Measurements from ENCODE around the gene TM6SF1. TPM values are rescaled to one million over a fixed set of nuclear protein-coding genes. Genes with fewer than 3 reads are reported as not detected.

TM6SF1 gene
- 10 to 100 TPM in 1 of 2 donors, 1 to 10 TPM in 1; 7.9 to 11.3 TPM for total RNA-seq
- polyA plus RNA-seq: 10 to 100 TPM in 1 of 2 donors, 1 to 10 TPM in 1; 2.2 to 13.0 TPM
- long read RNA-seq, donor 1, transcript TM6SF1-202 (10 exons, 2,074 nt): major isoform, 9 of 24 reads
- long read RNA-seq, donor 1, partial matches to known transcripts: 0 of 24 reads
- long read RNA-seq, donor 1, other reads (novel, unspliced or antisense): 15 of 24 reads
- long read RNA-seq, donor 2, transcript TM6SF1-202 (10 exons, 2,074 nt): major isoform, 6 of 10 reads
- long read RNA-seq, donor 2, partial matches to known transcripts: 1 of 10 reads
- long read RNA-seq, donor 2, other reads (novel, unspliced or antisense): 3 of 10 reads

- no peaks in the 10 kb centered on the region for H3K27me3 ChIP-seq (ENCODE audit: control insufficient read depth in 1 of 2, insufficient read depth in 2 of 2, low read length in 1 of 2)
- H3K27ac ChIP-seq (ENCODE audit: low read depth in 1 of 2, low read length in 2 of 2): no peak within 1 kb of the TSS
- DNase-seq: peak; percentile 60 to 76
These were observed at the start of gene TM6SF1 for GRCh38 chr15:83106994-83107840. Gene TM6SF1, plus strand, starts transcription at chr15:83107645. Its CDS starts 36 bp downstream, at chr15:83107681.

GRCh38 chr15:83057696-83058376 is 49.6 kb upstream of the TM6SF1 start:
- Histone ChIP-seq H3K9me3 (ENCODE audit: control insufficient read depth, low read length) (no peaks in the 10 kb centered on the region), H3K36me3 (ENCODE audit: control insufficient read depth in 1 of 2, insufficient read depth in 2 of 2, low read length in 1 of 2) (peaks cover 0 to 3% of the 10 kb centered on the region in 2 donors), H3K27ac (ENCODE audit: low read depth in 1 of 2, low read length in 2 of 2) (no peak overlapping the region), H3K4me3 (ENCODE audit: low read length in 2 of 2) (no peak overlapping the region), H3K4me1 (ENCODE audit: control insufficient read depth in 1 of 2, insufficient read depth in 2 of 2, low read length in 2 of 2) (peaks cover 0 to 6% of the 10 kb centered on the region in 2 donors), H3K27me3 (ENCODE audit: control insufficient read depth in 1 of 2, insufficient read depth in 2 of 2, low read length in 1 of 2) (no peaks in the 10 kb centered on the region)
- DNase-seq (no peak), ATAC-seq (ENCODE audit: low FRiP score) (no peak)
- 6 to 10% methylated on average over 7 of the region's 7 CpGs for WGBS, 2 donors
- intact Hi-C loops (cut with DNase I): loop anchor here in 1 of 2 donors (10.0 kb wide), 1 partner anchor 147 kb away; the partner anchor contains the start of gene HDGFL3

More at GRCh38 chr15:83106994-83107840, at the start of gene TM6SF1:
- no peaks in the 10 kb centered on the region for H3K9me3 ChIP-seq (ENCODE audit: control insufficient read depth, low read length)
- H3K4me1 ChIP-seq (ENCODE audit: control insufficient read depth in 1 of 2, insufficient read depth in 2 of 2, low read length in 2 of 2): no peaks in the 10 kb centered on the region
- intact Hi-C loops (cut with DNase I): loop anchor here in 1 of 2 donors (2.0 to 10.0 kb wide), 2 partner anchors 40 to 102 kb away; partner anchors contain the start of gene BTBD1
- peak within 1 kb of the TSS; percentile 24 to 48 for H3K4me3 ChIP-seq (ENCODE audit: low read length in 2 of 2)
- ATAC-seq (ENCODE audit: low FRiP score): peak; percentile 53
- H3K36me3 ChIP-seq (ENCODE audit: control insufficient read depth in 1 of 2, insufficient read depth in 2 of 2, low read length in 1 of 2): no peaks in the 10 kb centered on the region
- 1% methylated on average over 63 to 97 of the region's 97 CpGs for WGBS, 2 donors

- peaks cover 0 to 3% of the 10 kb centered on the region in 2 donors for H3K36me3 ChIP-seq (ENCODE audit: control insufficient read depth in 1 of 2, insufficient read depth in 2 of 2, low read length in 1 of 2)
- peaks cover 5 to 6% of the 10 kb centered on the region in 2 donors for H3K4me1 ChIP-seq (ENCODE audit: control insufficient read depth in 1 of 2, insufficient read depth in 2 of 2, low read length in 2 of 2)
- no peaks in the 10 kb centered on the region for H3K27me3 ChIP-seq (ENCODE audit: control insufficient read depth in 1 of 2, insufficient read depth in 2 of 2, low read length in 1 of 2)
- intact Hi-C loops (cut with DNase I): loop anchor here in 1 of 2 donors (10.0 kb wide), 1 partner anchor 527 kb away; no protein-coding TSS in a partner anchor
- DNase-seq: no peak
- no peaks in the 10 kb centered on the region for H3K9me3 ChIP-seq (ENCODE audit: control insufficient read depth, low read length)
- 68 to 70% methylated on average over 2 of the region's 2 CpGs for WGBS, 2 donors
- no peak overlapping the region for H3K27ac ChIP-seq (ENCODE audit: low read depth in 1 of 2, low read length in 2 of 2)
- no peak overlapping the region for H3K4me3 ChIP-seq (ENCODE audit: low read length in 2 of 2)
- no peak for ATAC-seq (ENCODE audit: low FRiP score)
These were observed 45.8 kb upstream of the TM6SF1 start for GRCh38 chr15:83061680-83062079.

- no peak overlapping the region for H3K27ac ChIP-seq (ENCODE audit: low read depth in 1 of 2, low read length in 2 of 2)
- 67 to 86% methylated on average over 3 of the region's 3 CpGs for WGBS, 2 donors
These were observed 44.7 kb upstream of the TM6SF1 start for GRCh38 chr15:83062768-83063180.

GRCh38 chr15:83063551-83063950 is 43.9 kb upstream of the TM6SF1 start:
- Histone ChIP-seq H3K4me1 (ENCODE audit: control insufficient read depth in 1 of 2, insufficient read depth in 2 of 2, low read length in 2 of 2) (peaks cover 5% of the 10 kb centered on the region in 2 donors), H3K27ac (ENCODE audit: low read depth in 1 of 2, low read length in 2 of 2) (no peak overlapping the region)

More at GRCh38 chr15:83062768-83063180, 44.7 kb upstream of the TM6SF1 start:
- DNase-seq: peak in 1 of 2 donors; percentile 55
- H3K27me3 ChIP-seq (ENCODE audit: control insufficient read depth in 1 of 2, insufficient read depth in 2 of 2, low read length in 1 of 2): no peaks in the 10 kb centered on the region
- intact Hi-C loops (cut with DNase I): loop anchor here in 1 of 2 donors (10.0 kb wide), 1 partner anchor 528 kb away; no protein-coding TSS in a partner anchor
- ATAC-seq (ENCODE audit: low FRiP score): no peak
- peaks cover 0 to 3% of the 10 kb centered on the region in 2 donors for H3K36me3 ChIP-seq (ENCODE audit: control insufficient read depth in 1 of 2, insufficient read depth in 2 of 2, low read length in 1 of 2)
- no peaks in the 10 kb centered on the region for H3K9me3 ChIP-seq (ENCODE audit: control insufficient read depth, low read length)
- H3K4me1 ChIP-seq (ENCODE audit: control insufficient read depth in 1 of 2, insufficient read depth in 2 of 2, low read length in 2 of 2): peaks cover 5% of the 10 kb centered on the region in 2 donors
- H3K4me3 ChIP-seq (ENCODE audit: low read length in 2 of 2): no peak overlapping the region

GRCh38 chr15:83064859-83065258 is 42.6 kb upstream of the TM6SF1 start:
- H3K36me3 ChIP-seq (ENCODE audit: control insufficient read depth in 1 of 2, insufficient read depth in 2 of 2, low read length in 1 of 2): peaks cover 0 to 3% of the 10 kb centered on the region in 2 donors
- intact Hi-C loops (cut with DNase I): loop anchor here (5.0 to 10.0 kb wide), 3 partner anchors 53 to 530 kb away; partner anchors contain the start of genes C15orf40 (in 1 of the 2) and HDGFL3 (in 1 of the 2)
- no peaks in the 10 kb centered on the region for H3K27me3 ChIP-seq (ENCODE audit: control insufficient read depth in 1 of 2, insufficient read depth in 2 of 2, low read length in 1 of 2)
- WGBS, 2 donors: 59 to 62% methylated on average over 4 of the region's 4 CpGs
- DNase-seq: no peak
- H3K4me3 ChIP-seq (ENCODE audit: low read length in 2 of 2): peak overlapping the region in 1 of 2 donors; percentile 96
- no peaks in the 10 kb centered on the region for H3K9me3 ChIP-seq (ENCODE audit: control insufficient read depth, low read length)
- peaks cover 5% of the 10 kb centered on the region in 2 donors for H3K4me1 ChIP-seq (ENCODE audit: control insufficient read depth in 1 of 2, insufficient read depth in 2 of 2, low read length in 2 of 2)
- H3K27ac ChIP-seq (ENCODE audit: low read depth in 1 of 2, low read length in 2 of 2): no peak overlapping the region
- no peak for ATAC-seq (ENCODE audit: low FRiP score)

More at GRCh38 chr15:83063551-83063950, 43.9 kb upstream of the TM6SF1 start:
- no peaks in the 10 kb centered on the region for H3K9me3 ChIP-seq (ENCODE audit: control insufficient read depth, low read length)
- no peak for ATAC-seq (ENCODE audit: low FRiP score)
- peaks cover 0 to 3% of the 10 kb centered on the region in 2 donors for H3K36me3 ChIP-seq (ENCODE audit: control insufficient read depth in 1 of 2, insufficient read depth in 2 of 2, low read length in 1 of 2)
- no peaks in the 10 kb centered on the region for H3K27me3 ChIP-seq (ENCODE audit: control insufficient read depth in 1 of 2, insufficient read depth in 2 of 2, low read length in 1 of 2)
- no peak overlapping the region for H3K4me3 ChIP-seq (ENCODE audit: low read length in 2 of 2)
- WGBS, 2 donors: 90 to 92% methylated on average over 4 of the region's 4 CpGs
- intact Hi-C loops (cut with DNase I): loop anchor here in 1 of 2 donors (10.0 kb wide), 1 partner anchor 529 kb away; no protein-coding TSS in a partner anchor
- DNase-seq: no peak

GRCh38 chr15:83065431-83065830 is 42.0 kb upstream of the TM6SF1 start:
- ATAC-seq (ENCODE audit: low FRiP score): no peak
- WGBS, 2 donors: 31 to 35% methylated on average over 3 of the region's 3 CpGs
- Histone ChIP-seq H3K9me3 (ENCODE audit: control insufficient read depth, low read length) (no peaks in the 10 kb centered on the region), H3K36me3 (ENCODE audit: control insufficient read depth in 1 of 2, insufficient read depth in 2 of 2, low read length in 1 of 2) (peaks cover 0 to 3% of the 10 kb centered on the region in 2 donors), H3K4me3 (ENCODE audit: low read length in 2 of 2) (peak overlapping the region; percentile 80 to 96), H3K27ac (ENCODE audit: low read depth in 1 of 2, low read length in 2 of 2) (no peak overlapping the region), H3K27me3 (ENCODE audit: control insufficient read depth in 1 of 2, insufficient read depth in 2 of 2, low read length in 1 of 2) (no peaks in the 10 kb centered on the region), H3K4me1 (ENCODE audit: control insufficient read depth in 1 of 2, insufficient read depth in 2 of 2, low read length in 2 of 2) (peaks cover 5% of the 10 kb centered on the region in 2 donors)
- DNase-seq: no peak
- intact Hi-C loops (cut with DNase I): loop anchor here (5.0 to 10.0 kb wide), 3 partner anchors 53 to 531 kb away; partner anchors contain the start of genes C15orf40 (in 1 of the 2) and HDGFL3 (in 1 of the 2)

All from aorta (tissue), 5 donors.